ENCODE results near the gene TCERG1L.

Gene TCERG1L

GRCh38 chr10:131061216-131061615 lies 250.3 kb downstream of the TCERG1L start:
- TF ChIP-seq CTCF (conservative IDR thresholded peaks at IDR 0.05): no peak
- H3K27ac ChIP-seq: no peak overlapping the region

- no peak for TF ChIP-seq CTCF (conservative IDR thresholded peaks at IDR 0.05)
- no peak overlapping the region for H3K27ac ChIP-seq
These were observed 251.6 kb downstream of the TCERG1L start for GRCh38 chr10:131059881-131060280.

- H3K27ac ChIP-seq: no peak overlapping the region
- TF ChIP-seq CTCF (conservative IDR thresholded peaks at IDR 0.05): no peak
These were observed 252.7 kb downstream of the TCERG1L start for GRCh38 chr10:131058799-131059198.

- no peak for TF ChIP-seq CTCF (conservative IDR thresholded peaks at IDR 0.05)
- H3K27ac ChIP-seq: no peak overlapping the region
These were observed 254.7 kb downstream of the TCERG1L start for GRCh38 chr10:131056781-131057180.

- no peak overlapping the region for H3K27ac ChIP-seq
- TF ChIP-seq CTCF (conservative IDR thresholded peaks at IDR 0.05): no peak
These were observed 255.4 kb downstream of the TCERG1L start for GRCh38 chr10:131056091-131056579.

GRCh38 chr10:131055437-131055836 lies 256.1 kb downstream of the TCERG1L start:
- H3K27ac ChIP-seq: no peak overlapping the region
- no peak for TF ChIP-seq CTCF (conservative IDR thresholded peaks at IDR 0.05)

GRCh38 chr10:131053192-131053591 lies 258.3 kb downstream of the TCERG1L start:
- no peak for TF ChIP-seq CTCF (conservative IDR thresholded peaks at IDR 0.05)

More at GRCh38 chr10:131053192-131053591, 258.3 kb downstream of the TCERG1L start:
- H3K27ac ChIP-seq: no peak overlapping the region
